ENCODE data around the gene NOL4L.
"Not testable (repeated sequence)": the region's sequence is repeated elsewhere in the genome, so short reads cannot be mapped to it uniquely, and the experiment has no call there.

Gene NOL4L

DNA sequence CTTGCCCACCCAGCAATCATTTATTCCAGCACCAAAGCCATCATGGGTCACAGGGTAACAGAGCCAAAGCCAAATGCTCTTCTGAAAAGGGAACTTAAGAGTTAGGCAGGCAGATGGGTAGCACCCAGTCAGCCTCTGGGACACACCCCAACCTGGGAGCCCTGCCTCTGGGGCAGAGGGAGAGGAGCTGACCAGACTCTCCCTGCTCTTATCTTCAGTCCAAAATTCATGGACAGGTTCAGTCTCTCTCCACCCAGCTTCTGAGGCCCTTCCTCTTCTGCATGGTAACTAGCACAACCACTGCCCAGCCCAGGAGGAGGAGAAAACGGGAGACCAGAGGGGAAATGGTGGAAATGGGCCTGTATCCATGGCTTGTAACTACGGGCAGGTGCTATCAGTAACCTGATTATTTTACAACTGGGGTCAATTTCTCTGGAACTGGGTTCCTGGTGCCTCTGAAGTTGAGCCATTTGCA, 105.4 kb downstream of the NOL4L start:
- no peak for FAIRE-seq

DNA sequence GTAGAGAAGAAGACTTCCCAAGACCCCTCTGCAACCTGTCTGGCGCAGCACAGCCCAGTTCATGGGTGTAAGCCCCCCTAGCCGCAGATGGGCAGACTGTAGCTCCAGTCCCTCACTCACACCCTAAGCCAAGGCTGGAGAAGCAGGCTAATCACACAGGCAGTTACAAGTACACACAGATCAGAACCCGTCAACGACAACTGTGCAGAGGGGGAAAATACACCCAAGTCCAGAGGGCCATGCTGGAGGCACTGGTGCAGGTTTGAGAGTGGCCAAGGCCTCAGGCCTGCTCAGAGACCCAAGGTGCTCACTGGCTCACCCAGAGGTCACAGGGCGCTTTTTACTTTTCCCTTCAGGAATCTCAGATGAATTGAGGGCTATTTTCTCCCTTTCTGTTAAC, 106.1 kb downstream of the NOL4L start:
- FAIRE-seq: no peak

DNA sequence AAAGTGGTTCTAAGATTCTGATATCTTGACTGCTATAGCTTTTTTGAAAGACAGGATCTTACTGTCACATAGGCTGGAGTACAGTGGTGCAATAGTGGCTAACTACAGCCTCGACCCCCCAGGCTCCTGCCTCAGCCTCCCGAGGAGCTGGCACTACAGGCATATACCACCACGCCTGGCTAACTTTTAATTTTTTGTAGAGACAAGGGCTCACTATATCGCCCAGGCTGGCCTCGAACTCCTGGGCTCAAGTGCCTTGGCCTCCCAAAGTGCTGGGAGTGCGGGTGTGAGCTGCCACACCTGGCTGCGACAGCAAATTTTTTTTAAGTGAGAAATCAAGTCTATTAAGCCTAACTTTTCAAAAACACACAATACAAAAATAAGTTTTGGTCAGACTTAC, 106.6 kb downstream of the NOL4L start:
- FAIRE-seq: no peak

DNA sequence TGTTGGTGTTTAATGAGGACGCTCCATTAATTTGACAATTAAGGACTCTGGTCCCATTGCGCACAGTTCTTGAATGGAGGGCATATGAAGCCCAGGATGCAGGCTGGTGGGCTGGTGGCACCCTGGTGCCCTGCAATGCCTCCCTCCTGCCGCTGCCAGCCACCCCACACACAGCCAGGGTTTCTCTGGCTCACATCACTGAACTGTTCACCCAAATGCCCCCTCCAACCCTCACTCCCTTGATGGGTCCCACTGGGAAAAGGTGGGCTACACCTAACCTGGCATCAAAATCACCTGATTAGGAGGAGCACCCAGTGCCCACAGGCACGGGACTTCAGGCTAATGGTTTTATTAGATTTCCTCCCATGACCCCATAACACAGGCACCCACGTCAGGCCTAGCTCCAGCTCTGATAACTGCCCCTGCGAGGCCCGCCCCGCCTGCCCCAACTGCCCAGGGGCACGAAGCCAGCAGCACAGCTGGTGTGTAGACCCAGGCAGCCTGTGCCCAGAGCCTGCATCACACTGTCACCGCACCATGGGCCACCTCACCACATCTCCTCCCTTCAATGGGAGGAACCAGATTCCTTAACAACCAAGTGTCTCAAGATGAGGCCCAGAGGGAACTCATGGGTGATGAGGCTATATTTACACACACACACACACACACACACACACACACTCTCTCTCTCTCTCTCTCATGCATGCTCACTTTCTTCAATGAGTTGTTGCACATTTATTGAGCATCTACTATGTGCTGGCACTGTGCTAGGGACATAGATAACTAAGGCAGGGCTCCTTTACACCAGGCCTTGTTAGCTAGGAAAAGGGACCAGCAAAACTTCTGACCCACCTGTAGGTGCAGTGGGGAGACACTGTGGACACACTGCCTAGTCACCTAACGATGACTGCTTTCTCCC, 107.3 kb downstream of the NOL4L start:
- no peak for FAIRE-seq

DNA sequence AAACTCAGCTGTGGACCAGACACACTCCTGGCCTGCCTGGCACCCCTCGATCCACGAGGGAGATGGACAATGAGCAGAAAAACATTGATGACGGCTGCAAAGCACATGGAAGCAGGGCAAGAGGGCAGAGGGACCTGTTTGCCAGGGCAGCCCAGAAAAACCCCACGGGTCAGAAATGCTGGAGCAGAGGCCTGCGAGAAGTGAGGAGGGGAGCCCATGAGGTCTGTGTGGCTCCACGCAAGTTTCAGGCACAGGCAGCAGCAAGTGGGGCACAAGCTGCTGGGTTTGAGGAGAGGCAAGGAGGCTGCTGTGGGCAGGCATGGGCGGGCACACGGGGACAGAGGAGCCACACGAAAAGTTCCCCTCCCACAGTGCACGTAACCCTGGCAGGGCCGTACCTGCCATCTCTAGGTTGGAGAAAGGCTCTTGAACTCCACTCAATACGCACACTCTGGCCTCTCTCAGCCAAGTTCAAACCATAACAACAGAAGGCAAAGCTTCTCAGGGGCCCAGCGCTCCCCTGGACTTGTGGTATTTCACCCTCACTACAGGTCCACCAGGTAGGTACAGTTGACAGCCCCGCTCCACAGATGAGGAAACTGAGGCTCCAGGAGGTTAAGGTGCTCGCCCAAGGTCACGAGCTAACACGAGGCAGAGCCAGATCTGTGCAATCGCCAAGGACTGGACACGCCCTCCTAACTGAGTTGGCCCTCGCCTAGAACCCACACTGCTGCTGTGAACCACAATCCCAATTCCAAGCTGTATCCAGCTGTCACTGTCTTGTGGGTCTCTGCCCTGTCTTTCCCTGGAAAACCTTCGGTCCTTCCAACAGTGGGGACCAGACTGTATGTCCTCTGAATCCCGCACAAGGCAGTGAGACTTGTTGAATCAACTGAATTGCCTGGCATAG, 108.2 kb downstream of the NOL4L start:
- FAIRE-seq: no peak

DNA sequence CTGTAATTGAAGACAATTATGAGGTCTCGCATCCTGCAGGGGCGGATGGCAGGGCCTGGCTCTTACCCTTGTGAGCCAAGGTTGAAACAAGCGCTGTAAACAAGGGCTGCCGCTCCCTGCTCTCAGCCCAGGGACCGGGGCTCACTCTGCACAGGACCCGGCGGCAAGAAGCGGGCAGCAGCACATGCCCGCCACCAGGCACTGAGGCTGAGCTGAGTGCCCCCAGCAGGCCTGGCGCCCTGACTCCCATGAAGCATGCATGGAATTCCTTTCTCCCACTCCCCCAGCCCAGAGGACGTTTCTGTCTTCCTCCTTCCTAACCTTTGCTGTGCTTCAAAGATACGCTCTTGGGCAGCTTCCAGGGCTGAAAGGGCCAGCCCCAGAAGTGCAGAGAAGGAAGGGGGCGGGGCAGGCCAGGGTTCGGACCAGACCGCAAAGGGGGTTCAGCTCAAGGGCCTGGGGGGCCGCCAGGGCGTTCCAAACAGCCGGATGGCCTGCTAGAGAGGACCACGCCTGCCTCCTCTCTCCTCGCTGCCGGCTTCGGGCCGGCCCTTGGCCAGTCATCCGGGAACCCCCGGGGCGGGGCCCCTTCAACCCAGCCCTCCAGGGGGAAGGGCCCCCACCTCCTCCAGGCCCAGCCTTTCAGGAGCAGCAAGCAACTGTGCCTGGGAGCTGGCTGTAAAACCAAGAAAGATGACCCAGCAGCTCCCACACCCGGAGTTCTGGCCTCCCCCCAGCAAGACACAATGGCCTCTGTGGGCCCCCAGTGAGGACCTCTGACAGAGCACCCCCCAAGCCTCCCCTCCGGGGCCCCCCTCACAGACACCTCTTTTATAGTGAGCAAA, 109.9 kb downstream of the NOL4L start:
- FAIRE-seq: no peak

DNA sequence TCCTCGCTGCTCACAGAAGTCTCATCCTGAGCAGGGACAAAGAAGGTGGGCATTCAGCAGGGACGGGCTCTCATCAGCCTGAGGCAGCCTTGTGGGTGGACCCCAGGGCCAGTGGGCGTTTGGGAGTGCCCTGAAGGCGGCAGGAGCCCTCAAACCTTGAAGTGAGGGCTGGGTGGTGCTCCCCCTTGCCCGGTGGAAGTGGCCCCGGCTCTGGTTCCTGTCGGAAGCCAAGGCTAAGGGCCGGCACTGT, 110.5 kb downstream of the NOL4L start:
- FAIRE-seq: no peak

DNA sequence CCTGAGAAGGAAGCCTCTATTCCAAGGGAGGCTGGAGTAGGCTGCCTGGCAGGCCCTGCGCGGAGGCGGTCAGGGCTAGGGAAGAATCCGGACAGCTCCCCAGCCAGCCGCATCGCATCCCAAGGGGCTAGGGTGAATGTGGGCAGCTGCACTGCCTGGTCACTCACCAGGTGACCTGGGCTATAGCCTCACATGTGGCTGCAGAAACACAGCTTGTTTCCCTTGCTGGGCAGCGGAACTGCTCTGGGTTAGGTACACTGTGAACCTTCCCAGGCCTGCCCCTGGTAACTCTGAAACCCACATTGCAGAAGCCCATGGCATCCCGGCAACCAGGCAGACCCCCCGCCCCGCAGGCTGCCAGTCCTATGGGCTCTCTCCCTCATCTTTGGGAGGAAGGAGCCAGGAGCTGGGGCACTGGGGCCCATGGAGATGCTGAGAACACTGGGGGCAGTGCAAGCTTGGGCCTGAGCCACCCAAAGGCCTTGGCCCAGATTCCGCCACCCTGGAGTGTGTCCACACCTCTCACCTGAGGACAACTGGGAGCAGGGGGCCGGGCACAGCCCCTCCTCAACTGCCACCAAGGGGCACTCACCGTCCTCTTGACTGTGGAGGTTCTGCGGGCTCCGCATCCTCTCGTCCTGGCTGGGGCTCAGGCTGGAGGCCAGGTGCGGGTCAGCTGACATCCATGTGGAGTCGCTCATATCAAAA, 111.0 kb downstream of the NOL4L start:
- FAIRE-seq: no peak

DNA sequence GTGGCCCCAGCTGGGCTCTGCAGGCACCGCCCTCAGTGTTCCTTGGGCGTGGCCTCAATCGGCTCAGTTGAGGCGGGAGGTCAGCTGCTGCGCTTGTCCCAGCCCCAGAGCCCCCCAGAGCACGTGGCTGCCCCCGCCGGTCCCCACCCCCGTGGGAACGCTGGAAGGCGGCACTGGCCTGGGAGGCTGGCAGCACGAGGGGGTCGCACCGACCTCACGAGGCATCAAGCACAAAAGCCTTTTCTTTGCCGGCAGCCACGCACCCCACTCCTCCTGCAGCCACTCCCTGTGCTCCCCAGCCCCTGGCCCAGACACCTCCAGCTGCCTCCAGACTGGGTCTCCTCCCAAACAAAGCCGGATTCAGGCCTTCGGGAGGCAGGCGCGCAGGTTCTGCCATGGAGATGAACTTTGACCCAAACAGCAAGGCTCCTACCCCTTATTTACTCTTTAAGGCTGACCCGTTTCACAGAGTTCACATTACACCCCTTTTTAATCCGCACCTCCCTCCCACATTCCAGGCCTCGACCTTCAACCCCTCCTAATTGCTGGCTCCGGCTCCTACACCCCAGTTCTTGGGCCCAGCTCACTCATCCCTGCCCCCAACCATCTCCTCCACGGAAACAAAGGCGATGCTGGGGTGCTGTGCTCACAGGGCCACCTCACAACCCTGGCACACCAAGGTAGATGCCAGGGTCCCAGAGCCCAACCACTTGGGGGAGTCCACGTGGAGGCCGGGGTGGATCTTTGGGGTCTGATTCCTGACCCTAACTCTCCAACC, 111.7 kb downstream of the NOL4L start:
- no peak for FAIRE-seq

DNA sequence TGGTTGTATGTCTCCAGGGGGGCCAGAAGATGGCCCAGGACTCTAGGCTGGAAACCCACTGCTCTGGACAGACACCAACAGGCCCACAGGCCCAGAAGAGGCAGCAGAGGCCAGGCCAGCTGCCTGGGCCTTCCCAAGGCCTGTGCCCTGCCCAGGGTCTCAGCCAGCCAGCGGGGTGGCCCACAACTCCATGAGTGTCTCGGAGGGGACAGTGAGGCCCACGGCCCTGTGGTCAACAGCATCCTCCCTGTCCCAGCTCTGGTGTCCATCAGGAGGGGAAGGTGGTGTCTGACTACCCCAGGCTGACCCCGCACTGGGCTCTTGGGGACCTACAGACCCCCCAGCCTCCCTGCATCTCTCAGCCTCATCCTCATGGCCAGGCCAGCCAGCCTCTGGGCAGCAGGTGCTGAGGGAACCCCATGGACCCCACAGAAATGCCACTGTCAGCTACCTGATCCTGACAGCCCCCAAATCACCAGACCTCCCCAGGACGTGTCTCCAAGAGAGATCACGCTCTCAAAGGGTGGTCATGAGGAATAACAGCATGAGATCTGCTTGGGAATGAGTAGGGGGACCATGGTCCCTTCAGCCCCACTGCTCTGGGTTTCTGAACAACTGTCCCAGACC, 112.4 kb downstream of the NOL4L start:
- no peak for FAIRE-seq

DNA sequence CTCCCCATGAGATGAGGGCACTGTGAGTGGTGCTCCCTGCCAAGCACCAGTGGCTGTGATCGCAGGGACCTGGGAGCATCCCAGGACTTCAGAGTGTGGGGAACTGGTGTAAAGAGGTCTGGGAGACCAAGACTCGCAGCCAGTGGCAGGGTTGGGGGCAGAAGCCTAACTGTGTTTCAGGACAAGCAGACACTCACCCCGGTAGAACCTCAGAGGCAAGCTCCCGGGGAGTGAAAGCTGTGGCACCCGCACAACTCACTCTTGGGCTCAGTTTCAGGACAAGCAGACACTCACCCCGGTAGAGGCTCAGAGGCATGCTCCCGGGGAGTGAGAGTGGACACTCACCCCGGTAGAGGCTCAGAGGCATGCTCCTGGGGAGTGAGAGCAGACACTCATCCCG, 114.2 kb downstream of the NOL4L start:
- no peak for FAIRE-seq

DNA sequence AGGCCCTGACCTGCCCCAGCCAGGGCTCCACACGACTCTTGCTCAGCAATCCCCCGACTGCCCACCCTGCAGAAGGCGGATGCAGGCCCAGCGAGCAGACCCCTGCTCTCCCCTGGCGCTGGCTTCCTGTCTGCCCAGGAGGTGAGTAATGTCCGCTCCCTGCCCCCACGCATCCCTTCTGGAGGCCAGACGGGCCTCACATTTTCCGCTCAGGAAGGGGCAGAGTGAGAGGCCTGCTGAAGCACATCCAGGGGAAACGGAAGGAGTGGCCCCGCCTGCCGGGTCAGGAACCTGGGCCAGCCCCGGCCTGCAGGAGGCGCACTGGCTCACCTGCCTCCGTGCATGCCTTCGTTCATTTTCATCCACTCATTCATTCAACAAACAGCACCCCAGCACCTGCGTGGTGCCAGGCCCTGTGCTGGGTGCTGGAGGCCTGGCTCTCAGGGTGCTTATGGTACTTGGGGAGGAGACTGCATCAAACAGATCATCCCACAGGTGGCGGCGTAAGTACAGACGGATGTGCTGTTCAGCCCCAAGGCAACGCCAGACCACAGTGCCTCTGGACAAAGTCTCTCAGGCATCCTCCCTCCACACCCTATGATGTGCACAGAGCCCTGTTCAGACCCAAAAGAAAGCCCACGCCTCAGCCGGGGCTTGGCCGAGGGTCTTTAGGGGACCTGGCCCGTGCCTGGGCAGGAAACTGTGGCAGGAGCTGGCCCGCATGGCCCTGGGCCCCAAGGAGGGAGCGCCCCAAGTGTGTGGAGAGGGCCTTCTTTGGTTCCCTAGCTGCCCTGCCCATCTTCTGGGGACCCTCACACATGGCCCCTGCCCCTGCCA, 114.9 kb downstream of the NOL4L start:
- FAIRE-seq: no peak

DNA sequence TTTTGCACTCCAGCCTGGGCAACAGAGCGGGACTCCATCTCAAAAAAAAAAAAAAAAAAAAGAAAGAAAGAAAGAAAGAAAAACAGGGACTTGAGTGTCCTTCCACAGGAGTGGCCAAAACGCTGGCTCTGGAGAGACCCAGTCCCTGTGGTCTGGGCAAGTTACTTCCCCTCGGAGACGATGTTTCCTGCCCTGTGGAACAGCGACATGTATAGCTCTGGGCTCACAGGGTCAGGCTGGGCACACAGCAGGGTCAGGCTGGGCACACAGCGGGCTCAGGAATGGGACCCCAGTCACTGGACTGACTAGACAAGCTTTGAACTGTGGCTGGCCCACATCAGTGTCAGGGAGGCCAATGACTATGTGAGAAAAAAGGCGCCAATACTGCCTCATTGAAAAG, 116.3 kb downstream of the NOL4L start:
- FAIRE-seq: no peak

DNA sequence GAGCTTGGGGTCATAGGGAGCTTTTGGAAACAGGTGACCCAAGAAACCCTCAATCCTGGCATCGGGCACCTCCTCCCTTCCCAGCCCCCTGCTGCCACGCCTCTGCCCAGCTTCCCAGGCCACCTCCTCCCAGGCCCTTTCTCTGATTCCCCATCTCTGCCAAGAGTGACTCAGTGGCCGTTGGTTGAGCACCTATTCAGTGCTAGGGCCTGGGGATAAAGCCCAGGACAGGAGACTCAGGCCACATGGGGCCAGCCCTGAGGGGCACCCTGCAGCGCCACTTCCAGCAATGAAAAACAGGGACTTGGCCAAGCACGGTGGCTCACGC, 116.9 kb downstream of the NOL4L start:
- FAIRE-seq: no peak

DNA sequence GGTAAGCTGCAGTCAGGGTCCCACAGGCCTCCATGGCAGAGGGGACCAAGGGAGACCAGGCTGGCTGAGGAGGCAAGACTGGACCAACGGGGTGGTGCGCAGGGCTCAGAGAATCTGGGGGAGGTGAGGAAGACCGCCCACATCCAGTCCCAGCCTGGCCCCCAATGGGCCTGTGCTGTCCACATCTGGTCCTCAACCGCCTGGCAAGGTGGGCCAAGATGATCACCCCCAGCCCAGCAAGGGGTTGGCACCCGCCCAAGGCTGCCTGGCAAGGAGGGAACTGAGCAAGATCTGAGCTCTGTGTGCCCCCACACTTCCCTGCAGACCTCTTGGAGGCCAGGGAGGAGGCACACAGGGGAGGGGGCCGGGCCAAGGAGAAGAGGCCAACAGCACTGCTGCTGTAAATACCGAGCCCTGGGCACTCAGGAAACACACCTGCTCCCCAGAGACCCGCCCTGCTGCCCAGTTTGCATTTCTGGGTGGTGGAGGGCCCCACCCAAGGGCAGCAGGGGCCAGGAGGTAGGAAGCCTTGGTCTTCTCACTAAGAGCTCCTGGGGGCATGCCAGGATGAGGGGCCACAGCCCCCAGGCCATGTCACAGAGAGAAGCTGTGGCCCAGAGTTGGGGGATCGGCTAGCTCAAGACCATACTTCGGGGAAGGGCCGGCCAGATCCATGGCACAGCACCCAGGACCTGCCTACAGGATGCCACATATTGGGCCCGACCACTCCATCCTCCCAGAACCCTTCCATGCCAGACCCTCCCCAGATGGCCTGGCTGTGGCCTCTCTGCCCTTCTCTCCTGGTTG, 117.4 kb downstream of the NOL4L start:
- FAIRE-seq: no peak

DNA sequence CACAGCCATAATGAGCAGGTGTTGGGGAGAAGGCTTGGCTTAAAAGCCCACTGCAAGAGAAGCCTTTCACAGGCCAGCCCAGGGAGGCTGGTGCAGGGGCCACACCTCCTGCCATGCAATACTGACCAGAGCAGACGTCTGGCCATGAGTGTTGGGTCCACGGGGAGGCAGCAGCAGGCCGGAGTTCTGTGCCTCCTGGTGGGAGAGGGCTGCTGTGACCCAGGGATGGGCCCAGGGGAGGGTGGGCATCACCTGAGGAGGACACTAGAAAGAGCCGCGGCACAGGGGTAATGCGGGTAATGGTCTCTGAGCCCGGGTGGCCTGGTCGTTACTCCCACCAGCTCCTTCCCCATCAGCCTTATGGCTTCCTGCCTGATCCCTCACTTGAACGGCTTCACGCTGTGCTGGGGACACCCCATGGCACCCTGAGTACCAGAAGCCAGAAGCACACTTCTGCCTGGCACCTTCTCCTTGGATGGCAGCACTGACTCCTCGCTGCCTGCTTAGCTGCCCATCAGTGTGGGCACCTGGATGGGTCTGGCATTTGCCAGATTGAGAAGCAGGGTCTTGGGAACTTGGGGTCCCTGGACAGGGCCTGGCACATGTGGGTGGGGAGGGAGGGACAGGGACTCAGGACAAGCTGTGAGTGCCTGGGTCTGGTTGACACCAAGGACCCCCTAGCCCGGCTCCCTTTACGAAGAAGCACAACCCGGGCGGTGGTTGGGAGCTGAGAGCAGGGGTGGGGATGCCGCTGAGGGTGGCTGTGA, 118.2 kb downstream of the NOL4L start:
- no peak for FAIRE-seq

DNA sequence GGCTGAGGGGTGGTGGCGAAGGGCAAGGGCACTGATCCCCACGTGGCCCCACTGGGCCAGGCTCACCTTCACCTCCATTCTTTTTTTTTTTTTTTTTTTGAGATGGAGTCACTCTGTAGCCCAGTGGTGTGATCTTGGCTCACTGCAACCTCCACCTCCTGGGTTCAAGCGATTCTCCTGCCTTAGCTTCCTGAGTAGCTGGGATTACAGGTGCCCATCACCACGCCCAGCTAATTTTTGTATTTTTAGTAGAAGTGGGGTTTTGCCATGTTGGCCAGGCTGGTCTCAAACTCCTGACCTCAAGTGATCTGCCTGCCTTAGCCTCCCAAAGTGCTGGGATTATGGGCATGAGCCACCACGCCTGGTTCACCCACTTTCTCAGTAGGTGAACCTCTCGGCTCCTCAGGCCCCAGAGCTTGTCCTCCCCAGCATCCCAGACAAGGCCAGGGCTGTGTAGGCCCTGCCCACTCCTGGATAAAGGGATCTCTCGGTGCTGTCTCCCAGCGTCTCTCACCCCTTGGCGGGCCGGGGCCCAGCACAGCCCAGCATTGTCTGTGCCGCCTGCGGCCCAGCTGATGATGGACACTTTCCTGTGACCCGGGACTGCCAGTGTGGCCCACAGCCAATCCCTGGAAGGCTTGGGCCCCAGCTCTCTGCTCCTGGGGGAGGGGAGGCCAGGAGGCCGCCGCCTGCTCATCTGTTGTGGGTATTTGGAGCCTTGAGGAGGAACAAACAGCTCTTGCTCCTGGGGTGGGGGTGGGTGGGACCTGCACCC, 119.0 kb downstream of the NOL4L start:
- not testable (repeated sequence) for FAIRE-seq

Measured in islet of Langerhans (tissue), 1 donor.